ENCODE measurements around the gene SMKR1.

Gene SMKR1

DNA sequence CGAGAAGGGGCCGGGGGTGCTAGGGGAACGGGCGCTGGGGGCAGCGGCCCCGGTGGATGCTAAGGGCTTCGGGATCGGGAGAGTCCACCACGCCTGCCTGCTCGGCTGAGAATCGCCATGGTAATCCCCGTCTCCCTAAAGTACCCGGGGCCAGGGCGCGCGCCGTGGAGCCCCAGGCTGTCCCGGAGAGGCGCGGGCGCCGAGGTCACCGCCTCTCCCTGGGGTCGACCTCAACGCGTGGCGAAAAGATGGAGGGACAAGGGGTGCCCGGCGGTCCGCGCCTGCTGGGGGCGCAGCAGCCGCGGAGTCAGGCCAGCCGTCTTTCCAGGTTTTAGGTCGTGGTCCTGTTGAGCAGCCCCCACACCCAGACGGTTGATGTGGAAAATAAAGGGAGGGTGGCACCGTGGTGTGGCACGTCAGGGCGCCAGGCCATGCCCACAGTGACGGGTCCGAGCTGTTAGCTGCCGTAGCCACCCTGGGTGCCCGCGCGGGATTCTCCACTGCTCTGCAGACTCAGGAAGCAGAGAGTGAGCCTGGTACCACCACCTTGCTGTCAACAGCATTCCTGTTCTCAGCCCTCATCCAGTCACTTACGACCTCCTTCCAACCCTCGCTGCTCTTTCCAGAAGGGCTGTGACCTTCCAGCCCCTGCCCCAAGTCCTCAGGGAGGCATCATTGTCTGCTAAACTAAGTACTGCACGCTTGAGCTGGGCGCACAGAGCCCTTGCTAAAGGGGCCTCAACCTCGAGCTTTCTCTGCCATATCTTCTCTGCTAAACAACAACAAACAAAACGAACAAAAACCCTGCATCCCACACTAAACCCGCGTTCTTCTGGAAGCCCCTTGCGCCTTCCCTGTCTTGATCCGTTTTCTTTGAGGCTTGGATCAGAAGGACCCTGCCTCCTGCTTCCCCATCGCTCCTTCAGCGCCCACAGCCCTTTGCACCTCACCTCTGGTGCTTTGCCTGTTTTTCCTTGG is 666 bp downstream of the SMKR1 start:
- TF ChIP-seq GATA3 (IDR thresholded peaks at IDR 0.05; ENCODE audit: low read depth, low read length) = no peak
- TF ChIP-seq GATA2 (IDR thresholded peaks at IDR 0.05; ENCODE audit: low read depth, low read length) = no peak

DNA sequence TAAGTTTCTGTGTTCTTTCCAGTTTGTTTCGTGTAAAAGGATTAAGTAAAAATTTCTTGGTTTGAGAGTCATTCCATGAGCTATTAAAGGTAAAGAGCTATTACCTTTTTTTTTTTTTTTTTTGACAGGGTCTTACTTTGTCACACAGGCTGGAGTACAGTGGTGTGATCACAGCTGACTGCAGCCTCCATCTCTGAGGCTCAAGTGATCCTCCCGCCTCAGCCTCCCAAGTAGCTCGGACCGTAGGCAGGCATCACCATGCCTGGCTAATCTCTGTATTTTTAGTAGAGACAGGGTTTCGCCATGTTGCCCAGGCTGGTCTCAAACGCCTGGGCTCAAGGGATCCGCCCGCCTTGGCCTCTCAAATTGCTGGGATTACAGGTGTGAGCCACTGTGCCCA is 1.4 kb downstream of the SMKR1 start:
- no peak for TF ChIP-seq GATA2 (IDR thresholded peaks at IDR 0.05; ENCODE audit: low read depth, low read length)
- no peak for TF ChIP-seq GATA3 (IDR thresholded peaks at IDR 0.05; ENCODE audit: low read depth, low read length)

DNA sequence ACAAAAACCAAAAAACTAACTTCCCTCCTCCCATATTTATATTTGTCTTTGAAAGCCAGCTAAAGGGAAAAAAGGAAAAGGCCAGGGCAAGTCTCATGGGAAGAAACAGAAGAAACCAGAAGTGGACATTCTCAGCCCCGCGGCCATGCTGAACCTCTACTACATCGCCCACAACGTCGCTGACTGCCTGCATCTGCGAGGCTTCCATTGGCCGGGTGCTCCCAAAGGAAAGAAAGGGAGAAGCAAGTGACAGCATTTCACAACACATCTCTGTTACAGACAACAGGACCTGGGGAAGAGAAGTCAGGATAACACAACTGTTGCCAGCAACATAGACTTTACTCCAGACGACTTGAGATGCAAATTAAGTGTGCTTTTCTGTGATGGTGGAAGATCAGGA is 9.9 kb downstream of the SMKR1 start:
- TF ChIP-seq GATA2 (IDR thresholded peaks at IDR 0.05; ENCODE audit: low read depth, low read length) (no peak), GATA3 (IDR thresholded peaks at IDR 0.05; ENCODE audit: low read depth, low read length) (no peak)

DNA sequence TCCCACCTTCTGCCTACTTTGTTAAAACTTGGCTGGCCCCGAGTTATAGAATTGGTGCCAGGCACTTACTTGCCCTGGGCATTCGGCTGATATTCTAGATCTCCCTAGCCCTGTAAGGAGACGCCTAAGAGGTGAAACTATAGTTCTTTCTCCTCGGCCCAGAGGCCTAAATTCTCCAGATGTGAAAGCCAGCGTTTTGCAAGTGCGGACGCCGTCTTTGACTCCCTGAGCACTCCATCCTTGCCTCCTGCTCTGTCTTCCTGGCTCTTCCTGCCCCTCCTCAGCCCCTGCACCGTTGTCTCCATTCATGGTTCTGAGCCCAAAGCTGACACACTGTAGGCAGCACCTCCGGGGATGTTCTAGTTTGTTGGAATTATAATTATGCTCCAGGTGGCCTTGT is 11.2 kb downstream of the SMKR1 start:
- no peak for TF ChIP-seq GATA2 (IDR thresholded peaks at IDR 0.05; ENCODE audit: low read depth, low read length)

DNA sequence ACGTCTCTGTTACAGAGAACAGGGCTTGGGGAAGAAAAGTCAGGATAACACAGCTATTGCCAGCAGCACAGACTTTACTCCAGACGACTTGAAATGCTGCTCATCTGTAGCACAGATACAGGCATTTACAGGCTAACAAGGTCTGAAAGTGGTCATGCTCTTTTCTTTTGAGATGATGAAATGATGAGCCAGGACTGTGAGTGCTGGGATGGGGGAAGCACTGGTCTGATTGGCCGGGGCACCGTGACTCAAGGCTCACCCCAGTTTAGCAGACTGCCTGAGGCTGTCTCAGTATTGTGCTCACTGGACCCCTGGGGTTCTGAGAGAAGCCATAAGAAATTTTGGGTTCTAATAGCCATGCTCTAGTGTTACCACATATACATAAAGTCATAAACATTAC is 12.4 kb downstream of the SMKR1 start:
- TF ChIP-seq GATA2 (IDR thresholded peaks at IDR 0.05; ENCODE audit: low read depth, low read length) = no peak
- TF ChIP-seq GATA3 (IDR thresholded peaks at IDR 0.05; ENCODE audit: low read depth, low read length) = no peak

DNA sequence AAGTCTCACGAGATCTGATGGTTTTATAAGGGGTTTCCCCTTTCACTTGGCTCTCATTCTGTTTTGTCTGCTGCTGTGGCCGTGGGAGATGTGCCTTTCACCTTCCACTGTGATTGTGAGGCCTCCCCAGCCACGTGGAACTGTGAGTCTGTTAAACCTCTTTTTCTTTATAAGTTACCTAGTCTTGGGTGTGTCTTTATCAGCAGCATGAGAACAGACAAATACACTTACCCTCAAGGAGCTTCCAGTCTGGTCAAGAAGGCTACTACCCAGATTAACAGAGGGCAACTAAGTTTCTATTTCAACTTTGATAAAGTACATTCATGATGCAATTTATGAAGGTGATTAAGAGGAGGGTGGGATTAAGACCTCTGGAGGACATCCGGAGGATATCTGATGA is 13.1 kb downstream of the SMKR1 start:
- no peak for TF ChIP-seq GATA2 (IDR thresholded peaks at IDR 0.05; ENCODE audit: low read depth, low read length)
- TF ChIP-seq GATA3 (IDR thresholded peaks at IDR 0.05; ENCODE audit: low read depth, low read length) = no peak

- TF ChIP-seq GATA2 (IDR thresholded peaks at IDR 0.05; ENCODE audit: low read depth, low read length) = no peak
- no peak for TF ChIP-seq GATA3 (IDR thresholded peaks at IDR 0.05; ENCODE audit: low read depth, low read length)
These were observed 15.6 kb downstream of the SMKR1 start for GRCh38 chr7:129517931-129518330.

DNA sequence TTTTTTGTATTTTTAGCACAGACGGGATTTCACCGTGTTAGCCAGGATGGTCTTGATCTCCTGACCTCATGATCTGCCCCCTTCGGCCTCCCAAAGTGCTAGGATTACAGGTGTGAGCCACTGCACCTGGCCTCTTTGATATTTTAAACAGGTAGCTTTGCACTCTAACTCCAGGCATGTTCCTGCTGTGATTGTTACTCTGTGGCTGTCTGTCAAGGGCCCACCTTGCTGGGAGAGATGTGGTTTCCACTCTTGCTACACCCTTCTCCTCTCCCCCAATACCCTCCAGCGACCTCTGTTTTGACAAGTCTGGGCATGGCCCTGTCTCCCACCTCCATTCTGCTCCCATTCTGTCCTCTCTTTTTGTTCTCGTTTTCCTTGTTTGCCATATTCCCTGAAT is 17.1 kb downstream of the SMKR1 start:
- no peak for TF ChIP-seq GATA3 (IDR thresholded peaks at IDR 0.05; ENCODE audit: low read depth, low read length)
- TF ChIP-seq GATA2 (IDR thresholded peaks at IDR 0.05; ENCODE audit: low read depth, low read length) = no peak

DNA sequence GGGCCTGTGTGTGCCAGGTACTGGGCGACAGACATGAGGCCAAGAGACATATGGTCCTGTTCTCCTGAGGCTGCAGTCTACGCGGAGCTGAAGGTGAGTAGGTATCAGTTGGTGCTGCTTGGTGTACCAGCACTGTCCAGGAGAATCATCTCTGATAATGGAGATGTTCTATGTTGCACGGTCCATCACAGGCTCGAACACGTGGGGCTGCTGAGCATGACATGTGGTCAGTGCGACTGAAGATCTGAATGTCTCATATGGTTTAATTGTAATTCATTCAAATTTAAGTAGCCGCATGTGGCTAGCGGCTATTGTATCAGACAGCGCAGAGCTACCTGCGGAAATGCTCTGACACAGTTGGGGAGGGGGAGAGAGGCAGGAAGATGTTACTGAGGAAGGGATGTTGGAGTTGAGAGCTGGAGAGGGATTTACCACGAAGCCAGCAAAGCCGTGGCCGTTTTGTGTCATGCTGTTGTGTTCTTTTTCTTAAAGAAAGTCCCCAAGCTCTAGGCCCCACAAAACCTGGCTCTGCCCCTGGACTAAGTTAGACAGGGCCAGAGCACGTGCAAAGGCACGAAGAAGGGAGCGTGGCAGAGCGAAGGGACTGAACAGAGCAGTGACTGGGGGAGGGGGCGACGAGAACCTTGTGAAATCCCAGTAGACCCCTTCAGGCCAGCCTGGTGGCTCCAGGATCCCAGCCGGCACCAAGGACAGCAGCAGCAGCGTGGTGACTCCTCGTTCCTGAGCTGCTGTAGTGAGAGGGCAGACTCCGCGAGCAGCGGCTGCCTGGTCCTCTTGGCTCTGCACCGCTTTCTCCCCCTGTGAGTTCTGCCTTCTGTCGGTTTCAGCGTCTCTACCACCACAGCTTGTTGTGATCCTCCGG is 20.0 kb downstream of the SMKR1 start:
- TF ChIP-seq GATA2 (IDR thresholded peaks at IDR 0.05; ENCODE audit: low read depth, low read length) (no peak), GATA3 (IDR thresholded peaks at IDR 0.05; ENCODE audit: low read depth, low read length) (no peak)

GRCh38 chr7:129522971-129523340 is 20.6 kb downstream of the SMKR1 start:
- TF ChIP-seq GATA2 (IDR thresholded peaks at IDR 0.05; ENCODE audit: low read depth, low read length) = no peak
- TF ChIP-seq GATA3 (IDR thresholded peaks at IDR 0.05; ENCODE audit: low read depth, low read length) = no peak

DNA sequence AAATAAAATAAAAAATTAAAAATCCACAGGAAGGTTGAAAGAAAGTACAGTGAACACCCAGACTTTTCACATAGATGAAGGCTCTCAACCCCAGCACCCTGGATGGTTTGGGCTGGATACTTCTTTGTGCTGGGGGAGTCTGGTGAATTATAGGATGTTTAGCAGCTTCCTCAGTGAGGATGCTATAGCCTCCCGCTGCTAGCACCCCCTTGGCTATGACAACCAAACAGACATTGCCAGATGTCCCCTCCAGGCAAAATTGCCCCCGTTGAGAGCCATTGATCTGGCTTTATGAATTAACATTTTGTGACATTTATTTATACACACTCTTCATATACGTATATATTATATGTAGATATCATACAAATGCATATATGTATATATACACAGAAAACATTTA is 21.6 kb downstream of the SMKR1 start:
- TF ChIP-seq GATA2 (IDR thresholded peaks at IDR 0.05; ENCODE audit: low read depth, low read length) (no peak), GATA3 (IDR thresholded peaks at IDR 0.05; ENCODE audit: low read depth, low read length) (no peak)

- TF ChIP-seq GATA2 (IDR thresholded peaks at IDR 0.05; ENCODE audit: low read depth, low read length) = no peak
- TF ChIP-seq GATA3 (IDR thresholded peaks at IDR 0.05; ENCODE audit: low read depth, low read length) = no peak
These were observed 23.0 kb downstream of the SMKR1 start for GRCh38 chr7:129525225-129525862.

DNA sequence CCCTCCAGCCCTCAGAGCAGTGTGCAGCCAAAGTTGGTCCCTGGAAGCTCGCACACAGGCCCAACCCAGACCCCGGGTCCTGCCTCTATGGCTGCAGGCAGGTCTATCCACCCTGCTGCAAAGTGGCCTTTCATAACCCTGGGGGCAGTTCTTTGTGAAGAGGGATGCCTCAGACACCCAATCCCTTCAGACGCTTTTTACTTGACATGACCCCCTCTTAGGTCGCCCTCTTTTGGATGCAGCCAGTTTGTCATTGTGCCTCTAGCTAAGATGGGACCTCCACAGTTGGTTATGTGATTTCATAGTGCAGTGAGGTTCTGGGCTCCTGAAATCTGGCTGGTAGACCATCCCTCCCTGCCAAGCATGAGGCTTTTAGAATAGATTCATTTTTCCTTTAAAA is 27.3 kb downstream of the SMKR1 start:
- TF ChIP-seq GATA3 (IDR thresholded peaks at IDR 0.05; ENCODE audit: low read depth, low read length) (no peak), GATA2 (IDR thresholded peaks at IDR 0.05; ENCODE audit: low read depth, low read length) (no peak)

- no peak for TF ChIP-seq GATA2 (IDR thresholded peaks at IDR 0.05; ENCODE audit: low read depth, low read length)
- no peak for TF ChIP-seq GATA3 (IDR thresholded peaks at IDR 0.05; ENCODE audit: low read depth, low read length)
These were observed 28.6 kb downstream of the SMKR1 start for GRCh38 chr7:129530795-129531391.
